ENCODE measurements around the gene C2orf69. TPM values are rescaled to one million over a fixed set of nuclear protein-coding genes. Genes with fewer than 3 reads are reported as not detected.

The C2orf69 gene
- total and polyA plus RNA-seq, 2 of the 13 experiments (the other 11 are each of a cell fraction or from before 2014, with no cell fraction given) = 4.8 to 19.3 TPM

DNA sequence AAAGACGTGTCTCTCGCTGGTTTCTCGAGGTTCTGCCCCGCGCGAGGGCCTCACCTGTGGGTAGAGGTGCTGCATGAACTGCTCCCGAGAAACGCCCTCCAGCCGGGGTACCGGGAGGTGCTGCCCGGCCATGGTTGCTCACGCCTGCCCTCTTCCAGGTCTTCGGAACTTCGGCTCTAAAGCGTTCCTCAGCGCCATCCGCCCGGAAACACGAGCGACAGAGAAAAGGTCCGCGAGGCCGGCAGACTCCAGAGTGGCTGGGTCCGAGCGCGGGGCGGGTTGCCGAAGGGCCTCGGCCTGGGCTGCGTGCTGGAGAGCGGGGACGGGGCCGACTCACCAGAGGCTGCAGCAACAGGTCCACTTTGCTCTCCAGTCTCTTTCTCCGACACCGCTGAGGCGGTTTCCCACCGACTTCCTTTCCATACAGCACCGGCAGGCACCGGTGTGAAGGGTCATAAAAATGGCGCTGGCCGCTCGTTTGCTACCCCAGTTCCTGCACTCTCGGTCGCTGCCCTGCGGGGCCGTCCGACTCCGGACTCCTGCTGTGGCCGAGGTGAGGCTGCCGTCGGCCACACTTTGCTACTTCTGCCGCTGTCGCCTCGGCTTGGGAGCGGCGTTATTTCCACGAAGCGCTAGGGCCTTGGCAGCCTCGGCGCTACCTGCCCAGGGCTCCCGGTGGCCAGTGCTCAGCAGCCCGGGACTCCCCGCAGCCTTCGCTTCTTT lies 44.4 kb downstream of the C2orf69 start, which contains the start of the genes MAIP1 and TYW5 (continued):
- TF ChIP-seq MAZ (IDR thresholded peaks at IDR 0.05; ENCODE audit: borderline replicate concordance, low read depth, low read length) = peak; percentile 36; the same call in 1 of the 2 replicates
- peak; percentile 88 for TF ChIP-seq MAZ (CRISPR knock-in tag; IDR thresholded peaks at IDR 0.05; ENCODE audit: low read depth)
- peak; percentile 89; the same call in 1 of the 2 replicates for TF ChIP-seq ZNF256 (CRISPR knock-in tag; conservative IDR thresholded peaks at IDR 0.05)
- TF ChIP-seq, protein P1, sequence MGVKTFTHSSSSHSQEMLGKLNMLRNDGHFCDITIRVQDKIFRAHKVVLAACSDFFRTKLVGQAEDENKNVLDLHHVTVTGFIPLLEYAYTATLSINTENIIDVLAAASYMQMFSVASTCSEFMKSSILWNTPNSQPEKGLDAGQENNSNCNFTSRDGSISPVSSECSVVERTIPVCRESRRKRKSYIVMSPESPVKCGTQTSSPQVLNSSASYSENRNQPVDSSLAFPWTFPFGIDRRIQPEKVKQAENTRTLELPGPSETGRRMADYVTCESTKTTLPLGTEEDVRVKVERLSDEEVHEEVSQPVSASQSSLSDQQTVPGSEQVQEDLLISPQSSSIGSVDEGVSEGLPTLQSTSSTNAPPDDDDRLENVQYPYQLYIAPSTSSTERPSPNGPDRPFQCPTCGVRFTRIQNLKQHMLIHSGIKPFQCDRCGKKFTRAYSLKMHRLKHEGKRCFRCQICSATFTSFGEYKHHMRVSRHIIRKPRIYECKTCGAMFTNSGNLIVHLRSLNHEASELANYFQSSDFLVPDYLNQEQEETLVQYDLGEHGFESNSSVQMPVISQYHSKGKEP (CRISPR knock-in tag; IDR thresholded peaks at IDR 0.05) = peak; percentile 90
- TF ChIP-seq ETV6 (CRISPR knock-in tag; conservative IDR thresholded peaks at IDR 0.05) = peak; percentile 88; the same call in 1 of the 2 replicates
- peak; percentile 22 for TF ChIP-seq MZF1 (CRISPR knock-in tag; IDR thresholded peaks at IDR 0.05; ENCODE audit: borderline replicate concordance)
- peak; percentile 94 for TF ChIP-seq RXRA (CRISPR knock-in tag; IDR thresholded peaks at IDR 0.05)
- TF ChIP-seq ZNF205 (CRISPR knock-in tag; IDR thresholded peaks at IDR 0.05) = peak; percentile 96
- TF ChIP-seq MED13 (CRISPR knock-in tag; IDR thresholded peaks at IDR 0.05) = peak; percentile 76
- TF ChIP-seq TBX3 (IDR thresholded peaks at IDR 0.05; ENCODE audit: borderline replicate concordance) = peak; percentile 92
- peak; percentile 89 for TF ChIP-seq SMAD9 (CRISPR knock-in tag; IDR thresholded peaks at IDR 0.05)
- TF ChIP-seq JDP2 (CRISPR knock-in tag; IDR thresholded peaks at IDR 0.05; ENCODE audit: borderline replicate concordance) = no peak; the same call in 1 of the 2 replicates
- TF ChIP-seq ZNF136 (CRISPR knock-in tag; IDR thresholded peaks at IDR 0.05; ENCODE audit: low read depth) = peak; percentile 93
- peak; percentile 96 for TF ChIP-seq ZMYM4 (CRISPR knock-in tag; IDR thresholded peaks at IDR 0.05)
- TF ChIP-seq, protein P2, sequence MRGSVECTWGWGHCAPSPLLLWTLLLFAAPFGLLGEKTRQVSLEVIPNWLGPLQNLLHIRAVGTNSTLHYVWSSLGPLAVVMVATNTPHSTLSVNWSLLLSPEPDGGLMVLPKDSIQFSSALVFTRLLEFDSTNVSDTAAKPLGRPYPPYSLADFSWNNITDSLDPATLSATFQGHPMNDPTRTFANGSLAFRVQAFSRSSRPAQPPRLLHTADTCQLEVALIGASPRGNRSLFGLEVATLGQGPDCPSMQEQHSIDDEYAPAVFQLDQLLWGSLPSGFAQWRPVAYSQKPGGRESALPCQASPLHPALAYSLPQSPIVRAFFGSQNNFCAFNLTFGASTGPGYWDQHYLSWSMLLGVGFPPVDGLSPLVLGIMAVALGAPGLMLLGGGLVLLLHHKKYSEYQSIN (CRISPR knock-in tag; IDR thresholded peaks at IDR 0.05; ENCODE audit: borderline replicate concordance) = 0 out of 2 replicates have a peak, but pooled peaks have one; percentile 21
- no peak for TF ChIP-seq ZFP62 (CRISPR knock-in tag; IDR thresholded peaks at IDR 0.05)
- TF ChIP-seq, protein P3, sequence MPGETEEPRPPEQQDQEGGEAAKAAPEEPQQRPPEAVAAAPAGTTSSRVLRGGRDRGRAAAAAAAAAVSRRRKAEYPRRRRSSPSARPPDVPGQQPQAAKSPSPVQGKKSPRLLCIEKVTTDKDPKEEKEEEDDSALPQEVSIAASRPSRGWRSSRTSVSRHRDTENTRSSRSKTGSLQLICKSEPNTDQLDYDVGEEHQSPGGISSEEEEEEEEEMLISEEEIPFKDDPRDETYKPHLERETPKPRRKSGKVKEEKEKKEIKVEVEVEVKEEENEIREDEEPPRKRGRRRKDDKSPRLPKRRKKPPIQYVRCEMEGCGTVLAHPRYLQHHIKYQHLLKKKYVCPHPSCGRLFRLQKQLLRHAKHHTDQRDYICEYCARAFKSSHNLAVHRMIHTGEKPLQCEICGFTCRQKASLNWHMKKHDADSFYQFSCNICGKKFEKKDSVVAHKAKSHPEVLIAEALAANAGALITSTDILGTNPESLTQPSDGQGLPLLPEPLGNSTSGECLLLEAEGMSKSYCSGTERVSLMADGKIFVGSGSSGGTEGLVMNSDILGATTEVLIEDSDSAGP (CRISPR knock-in tag; IDR thresholded peaks at IDR 0.05; ENCODE audit: borderline replicate concordance) = peak; percentile 98
- TF ChIP-seq, protein P4, sequence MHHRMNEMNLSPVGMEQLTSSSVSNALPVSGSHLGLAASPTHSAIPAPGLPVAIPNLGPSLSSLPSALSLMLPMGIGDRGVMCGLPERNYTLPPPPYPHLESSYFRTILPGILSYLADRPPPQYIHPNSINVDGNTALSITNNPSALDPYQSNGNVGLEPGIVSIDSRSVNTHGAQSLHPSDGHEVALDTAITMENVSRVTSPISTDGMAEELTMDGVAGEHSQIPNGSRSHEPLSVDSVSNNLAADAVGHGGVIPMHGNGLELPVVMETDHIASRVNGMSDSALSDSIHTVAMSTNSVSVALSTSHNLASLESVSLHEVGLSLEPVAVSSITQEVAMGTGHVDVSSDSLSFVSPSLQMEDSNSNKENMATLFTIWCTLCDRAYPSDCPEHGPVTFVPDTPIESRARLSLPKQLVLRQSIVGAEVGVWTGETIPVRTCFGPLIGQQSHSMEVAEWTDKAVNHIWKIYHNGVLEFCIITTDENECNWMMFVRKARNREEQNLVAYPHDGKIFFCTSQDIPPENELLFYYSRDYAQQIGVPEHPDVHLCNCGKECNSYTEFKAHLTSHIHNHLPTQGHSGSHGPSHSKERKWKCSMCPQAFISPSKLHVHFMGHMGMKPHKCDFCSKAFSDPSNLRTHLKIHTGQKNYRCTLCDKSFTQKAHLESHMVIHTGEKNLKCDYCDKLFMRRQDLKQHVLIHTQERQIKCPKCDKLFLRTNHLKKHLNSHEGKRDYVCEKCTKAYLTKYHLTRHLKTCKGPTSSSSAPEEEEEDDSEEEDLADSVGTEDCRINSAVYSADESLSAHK (CRISPR knock-in tag; IDR thresholded peaks at IDR 0.05; ENCODE audit: borderline replicate concordance) = no peak; the same call in 1 of the 2 replicates
- peak; percentile 94 for TF ChIP-seq ZBTB38 (CRISPR knock-in tag; IDR thresholded peaks at IDR 0.05)

Data from HepG2 (cell line).